IMR-90 (cell line): ENCODE results near the gene AGAP1. TPM values are rescaled to one million over a fixed set of nuclear protein-coding genes. Genes with fewer than 3 reads are reported as not detected.

Experiments
- ATAC-seq: fragments of 200-7000 bp; cut with Tn5 transposase; 2 replicates; pipeline ENCODE4 v1.9.1; 2020; ENCODE audit warnings: low read depth, mild to moderate bottlenecking, moderate library complexity
- BruUV-seq: library from RNA; stranded (reverse); fragments of 400-500 nt; replicated peaks from 2 replicates; lab custom pipeline; 2021; lab: Mats Ljungman, UMichigan
- CTCF ChIA-PET: fragments of 300-600 bp; formaldehyde crosslinking; extraction: SDS; loops from one replicate; lab custom pipeline; 2021; ENCODE audit warnings: antibody characterized with exemption; lab: Yijun Ruan, JAX
- POLR2A ChIA-PET: fragments of 300-600 bp; sonication (Branson Sonifier 250); formaldehyde crosslinking; loops from one replicate; lab custom pipeline; 2022; ENCODE audit warnings: antibody characterized with exemption; ENCODE audit not compliant: unreplicated experiment; lab: Charles Lee
- DNase-seq: peaks from one replicate; pipeline ENCODE4 v3.0.0; 2013
- H2AFZ ChIP-seq: replicated peaks from 2 replicates; pipeline ENCODE3; 2013; ENCODE audit warnings: low read length, mild to moderate bottlenecking; ENCODE audit not compliant: poor library complexity
- H2AK5ac ChIP-seq: 2 replicates; pipeline ENCODE4 v1.6.1; 2013; ENCODE audit warnings: low read depth, low read length, inconsistent platforms
- H2AK9ac ChIP-seq: replicated peaks from 2 replicates; pipeline ENCODE3; 2013; ENCODE audit warnings: mild to moderate bottlenecking, low read depth, low read length, moderate library complexity; ENCODE audit not compliant: poor library complexity
- H2BK120ac ChIP-seq: 2 replicates; pipeline ENCODE4 v1.6.1; 2013; ENCODE audit warnings: low read depth, low read length, inconsistent platforms
- H2BK15ac ChIP-seq: 3 replicates; pipeline ENCODE4 v1.6.1; 2013; ENCODE audit warnings: low read depth, low read length, inconsistent platforms
- H2BK20ac ChIP-seq: 2 replicates; pipeline ENCODE4 v1.6.1; 2013; ENCODE audit warnings: low read depth, mild to moderate bottlenecking, inconsistent platforms, low read length, moderate library complexity
- H2BK5ac ChIP-seq: 2 replicates; pipeline ENCODE4 v1.6.1; 2013; ENCODE audit warnings: mild to moderate bottlenecking, low read depth, low read length, inconsistent platforms; ENCODE audit not compliant: poor library complexity, severe bottlenecking
- H3K14ac ChIP-seq: replicated peaks from 2 replicates; pipeline ENCODE4 v1.6.1; 2013; ENCODE audit warnings: low read depth, low read length, inconsistent platforms
- H3K18ac ChIP-seq: 2 replicates; pipeline ENCODE4 v1.6.1; 2013; ENCODE audit warnings: low read depth, low read length, control low read depth
- H3K23ac ChIP-seq: 2 replicates; pipeline ENCODE4 v1.6.1; 2013; ENCODE audit warnings: low read depth, low read length, inconsistent platforms
- H3K27ac ChIP-seq: 2 replicates; pipeline ENCODE4 v1.5.1; 2013; ENCODE audit warnings: mild to moderate bottlenecking, control low read depth, low read length; ENCODE audit not compliant: insufficient read depth
- H3K27me3 ChIP-seq: 2 replicates; pipeline ENCODE4 v1.6.1; 2013; ENCODE audit warnings: low read length; ENCODE audit not compliant: control insufficient read depth, insufficient read depth
- H3K36me3 ChIP-seq: 2 replicates; pipeline ENCODE4 v1.6.1; 2013; ENCODE audit warnings: low read length, mixed read lengths; ENCODE audit not compliant: control insufficient read depth, insufficient read depth
- H3K4ac ChIP-seq: 2 replicates; pipeline ENCODE4 v1.6.1; 2013; ENCODE audit warnings: low read depth, low read length, inconsistent platforms
- H3K4me1 ChIP-seq: 2 replicates; pipeline ENCODE4 v1.6.1; 2013; ENCODE audit warnings: low read length, mixed read lengths; ENCODE audit not compliant: control insufficient read depth, insufficient read depth
- H3K4me2 ChIP-seq: 2 replicates; pipeline ENCODE4 v1.6.1; 2013; ENCODE audit warnings: low read depth, mild to moderate bottlenecking, control low read depth, low read length, moderate library complexity
- H3K4me3 ChIP-seq: 2 replicates; pipeline ENCODE4 v1.5.1; 2013; ENCODE audit warnings: low read depth, mild to moderate bottlenecking, control low read depth, low read length, moderate library complexity; ENCODE audit not compliant: insufficient read depth
- H3K56ac ChIP-seq: 2 replicates; pipeline ENCODE4 v1.6.1; 2013; ENCODE audit warnings: low read length, inconsistent platforms; ENCODE audit not compliant: insufficient read depth; ENCODE audit errors: extremely low read depth
- H3K79me1 ChIP-seq, 2 experiments: 2 replicates each; pipeline ENCODE4 v1.6.1; 2013; ENCODE audit warnings: low read length in 2 of 2, inconsistent platforms in 1 of 2, low read depth in 1 of 2
- H3K9ac ChIP-seq: 2 replicates; pipeline ENCODE4 v1.6.1; 2013; ENCODE audit warnings: low read depth, low read length, control low read depth
- H3K9me1 ChIP-seq: 2 replicates; pipeline ENCODE4 v1.6.1; 2013; ENCODE audit warnings: low read length, inconsistent platforms; ENCODE audit not compliant: insufficient read depth
- H3K9me3 ChIP-seq: 2 replicates; pipeline ENCODE4 v1.6.1; 2013; ENCODE audit warnings: low read length; ENCODE audit not compliant: control insufficient read depth, insufficient read depth
- H4K20me1 ChIP-seq: 2 replicates; pipeline ENCODE4 v1.6.1; 2013; ENCODE audit warnings: low read length, inconsistent platforms; ENCODE audit not compliant: insufficient read depth
- H4K5ac ChIP-seq: 2 replicates; pipeline ENCODE4 v1.6.1; 2013; ENCODE audit warnings: mild to moderate bottlenecking, low read depth, low read length, control low read depth
- H4K8ac ChIP-seq, 2 experiments: 2 replicates each; pipeline ENCODE4 v1.6.1; 2013; ENCODE audit warnings: low read depth in 2 of 2, low read length in 2 of 2, control low read depth in 1 of 2, inconsistent platforms in 1 of 2
- H4K91ac ChIP-seq: 2 replicates; pipeline ENCODE4 v1.6.1; 2013; ENCODE audit warnings: low read depth, low read length, inconsistent platforms; ENCODE audit not compliant: insufficient read depth
- BHLHE40 ChIP-seq: fragments of 150-350 bp; IDR thresholded peaks from 2 replicates; pipeline ENCODE4 v1.6.1; 2016; ENCODE audit warnings: mild to moderate bottlenecking, low read depth, low read length
- CEBPB ChIP-seq: IDR thresholded peaks from 2 replicates; pipeline ENCODE4 v1.6.1; 2012; ENCODE audit warnings: low read depth, low read length, improper control_type of control experiment
- CHD1 ChIP-seq: IDR thresholded peaks from 2 replicates; pipeline ENCODE4 v1.6.1; 2012; ENCODE audit warnings: low read depth, low read length, improper control_type of control experiment
- FOS ChIP-seq: fragments of 150-350 bp; IDR thresholded peaks from 2 replicates; pipeline ENCODE4 v1.6.1; 2016; ENCODE audit warnings: low read depth, low read length
- MAFK ChIP-seq: IDR thresholded peaks from 2 replicates; pipeline ENCODE4 v1.6.1; 2012; ENCODE audit warnings: low read depth, low read length, improper control_type of control experiment
- MAZ ChIP-seq: IDR thresholded peaks from 2 replicates; pipeline ENCODE4 v1.6.1; 2012; ENCODE audit warnings: low read depth, mild to moderate bottlenecking, low read length, improper control_type of control experiment, moderate library complexity, borderline replicate concordance
- MXI1 ChIP-seq: IDR thresholded peaks from 2 replicates; pipeline ENCODE4 v1.6.1; 2012; ENCODE audit warnings: low read depth, mild to moderate bottlenecking, low read length, moderate library complexity, borderline replicate concordance
- NFE2L2 ChIP-seq: fragments of 150-350 bp; IDR thresholded peaks from 2 replicates; pipeline ENCODE4 v1.6.1; 2016; ENCODE audit warnings: low read depth, mild to moderate bottlenecking, low read length
- POLR2A ChIP-seq: IDR thresholded peaks from 2 replicates; pipeline ENCODE4 v1.6.1; 2012; ENCODE audit warnings: mild to moderate bottlenecking, low read depth, low read length
- RAD21 ChIP-seq: IDR thresholded peaks from 2 replicates; pipeline ENCODE4 v1.6.1; 2012; ENCODE audit warnings: low read length, improper control_type of control experiment
- RCOR1 ChIP-seq: IDR thresholded peaks from 2 replicates; pipeline ENCODE4 v1.6.1; 2012; ENCODE audit warnings: mild to moderate bottlenecking, low read length, improper control_type of control experiment; ENCODE audit not compliant: insufficient replicate concordance
- RFX5 ChIP-seq: IDR thresholded peaks from 2 replicates; pipeline ENCODE4 v1.8.0; 2012; ENCODE audit warnings: low read depth, mild to moderate bottlenecking, low read length, moderate library complexity
- SMC3 ChIP-seq: fragments of 150-350 bp; IDR thresholded peaks from 2 replicates; pipeline ENCODE4 v1.6.1; 2016; ENCODE audit warnings: low read depth, mild to moderate bottlenecking, antibody characterized with exemption, low read length, moderate library complexity
- whole genome bisulfite sequencing, 2 experiments: methylation state at CpG; one replicate each; pipeline versions ENCODE4 v1.1.5 to v1.1.7; 2013; ENCODE audit warnings: missing lambda C conversion rate in 2 of 2; ENCODE audit not compliant: insufficient read length in 1 of 2; ENCODE audit errors: extremely low coverage in 2 of 2; 5-methylcytosine and 5-hydroxymethylcytosine counted together
- dilution Hi-C: fragments of 300-500 bp; cut with HindIII; formaldehyde crosslinking; loops from one replicate; pipeline ENCODE4 v1.14.3; 2018; ENCODE audit warnings: low sequenced_read_pairs; ENCODE audit not compliant: unreplicated experiment
- in situ Hi-C: fragments of 300-500 bp; cut with MboI; formaldehyde crosslinking; loops from 3 replicates; pipeline ENCODE4 v1.14.3; 2019; ENCODE audit warnings: low sequenced_read_pairs, inconsistent platforms, mixed read lengths
- intact Hi-C: fragments of 100-400 bp; cut with micrococcal nuclease; formaldehyde crosslinking; loops from 2 replicates; pipeline ENCODE4 v1.10.0; 2022
- polyA plus RNA-seq, 3 experiments: library from polyadenylated mRNA; depleted of rRNA; stranded (reverse); fragments of >200 nt; gene quantifications; 2 replicates each; pipeline ENCODE4 v1.2.3, GENCODE V29; 2012; ENCODE audit warnings: low replicate concordance in 1 of 3
- total RNA-seq: library from RNA; depleted of rRNA; stranded (reverse); fragments of >200 nt; gene quantifications from 2 replicates; pipeline ENCODE4 v1.2.3, GENCODE V29; 2012
- TF ChIP-seq, protein P1 (sequence below): fragments of 150-350 bp; IDR thresholded peaks from 2 replicates; pipeline ENCODE4 v1.6.1; 2017; ENCODE audit warnings: mild to moderate bottlenecking, antibody characterized with exemption, low read length, low read depth
- TF ChIP-seq, protein P2 (sequence below): fragments of 150-350 bp; IDR thresholded peaks from 2 replicates; pipeline ENCODE4 v1.6.1; 2016; ENCODE audit warnings: low read depth, mild to moderate bottlenecking, low read length, moderate library complexity, borderline replicate concordance

Gene AGAP1
- total and polyA plus RNA-seq, 2 of the 4 experiments (the other 2 are of a cell fraction) = 15.1 to 16.4 TPM

DNA sequence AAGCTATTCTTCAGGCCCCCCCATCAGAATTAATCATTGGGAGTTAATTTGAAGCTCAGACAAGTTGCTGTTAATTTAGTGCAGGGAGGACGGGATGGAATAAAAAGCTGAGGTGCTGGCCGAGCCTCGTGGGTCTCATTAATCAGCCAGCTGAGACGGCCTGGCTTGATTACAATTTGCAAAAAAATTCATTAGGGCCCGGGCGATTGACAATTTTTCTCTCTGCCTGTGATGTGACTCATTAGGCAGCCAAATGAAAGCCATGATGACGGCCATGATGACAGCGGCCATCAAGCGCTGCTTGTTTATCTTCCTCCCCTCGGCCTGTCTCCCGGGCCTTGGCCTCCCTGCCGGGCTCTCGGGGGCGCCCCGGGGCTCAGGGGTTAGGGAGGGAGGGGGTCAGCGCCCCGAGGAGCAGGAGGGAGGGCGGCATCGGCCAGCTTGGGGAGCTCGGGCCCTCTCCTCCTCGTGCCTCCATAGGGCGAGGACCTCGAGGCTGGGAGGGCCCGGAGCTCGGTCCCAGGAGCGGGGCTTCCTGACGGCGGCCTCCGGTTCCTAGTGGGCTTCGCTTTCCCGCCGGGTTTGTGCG is 669.1 kb downstream of the AGAP1 start:
- dilution Hi-C loops (no loop called here), intact Hi-C loops (no loop called here), in situ Hi-C loops (loop anchor here (25.0 kb wide), 1 partner anchor 551 kb away; no protein-coding TSS in a partner anchor)
- Histone ChIP-seq H3K56ac (no peak overlapping the region), H3K27ac (no peak overlapping the region), H4K20me1 (no peaks in the 10 kb centered on the region; the same call in 1 of the 2 replicates), H3K9ac (no peak overlapping the region), H3K27me3 (peaks cover 98% of the 10 kb centered on the region), H3K36me3 (no peaks in the 10 kb centered on the region), H3K79me1 (no peaks in the 10 kb centered on the region), H3K18ac (no peak overlapping the region), H4K91ac (no peak overlapping the region), H2AK9ac (no peak overlapping the region), H3K4me1 (peaks cover 2% of the 10 kb centered on the region; the same call in 1 of the 2 replicates), H3K9me1 (no peaks in the 10 kb centered on the region; the same call in 1 of the 2 replicates), H3K14ac (no peak overlapping the region), H2BK5ac (no peak overlapping the region), H4K5ac (no peak overlapping the region), H2BK20ac (no peak overlapping the region), H2BK15ac (no peak overlapping the region), H2AK5ac (no peak overlapping the region), H2BK120ac (no peak overlapping the region), H2AFZ (no peak overlapping the region), H3K4ac (no peak overlapping the region), H3K4me3 (no peak overlapping the region), H4K8ac (no peak overlapping the region), H3K9me3 (peaks cover 8% of the 10 kb centered on the region; the same call in 1 of the 2 replicates), H3K4me2 (no peak overlapping the region), H3K23ac (no peak overlapping the region)
- no TSS peak for BruUV-seq
- ChIA-PET POLR2A (interaction anchor here (0.6 kb wide), 1 partner anchor 63 kb away, joined by 6 read pairs; no protein-coding TSS in a partner anchor), CTCF (interaction anchor here (1.5 kb wide), 1 partner anchor 369 kb away, joined by 3 read pairs; no protein-coding TSS in a partner anchor)
- no peak for DNase-seq
- no peak for ATAC-seq
- WGBS, 2 experiments = 28% methylated on average over 6 of the region's 33 CpGs; no CpG with 5 or more reads in 1 of the 2 experiments
- no peak for TF ChIP-seq RCOR1
- TF ChIP-seq, protein P1, sequence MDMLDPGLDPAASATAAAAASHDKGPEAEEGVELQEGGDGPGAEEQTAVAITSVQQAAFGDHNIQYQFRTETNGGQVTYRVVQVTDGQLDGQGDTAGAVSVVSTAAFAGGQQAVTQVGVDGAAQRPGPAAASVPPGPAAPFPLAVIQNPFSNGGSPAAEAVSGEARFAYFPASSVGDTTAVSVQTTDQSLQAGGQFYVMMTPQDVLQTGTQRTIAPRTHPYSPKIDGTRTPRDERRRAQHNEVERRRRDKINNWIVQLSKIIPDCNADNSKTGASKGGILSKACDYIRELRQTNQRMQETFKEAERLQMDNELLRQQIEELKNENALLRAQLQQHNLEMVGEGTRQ = no peak
- TF ChIP-seq MAFK = no peak
- no peak for TF ChIP-seq FOS
- TF ChIP-seq NFE2L2 = no peak
- no peak for TF ChIP-seq CHD1
- no peak for TF ChIP-seq SMC3
- no peak for TF ChIP-seq MAZ
- no peak for TF ChIP-seq CEBPB
- no peak for TF ChIP-seq POLR2A
- no peak for TF ChIP-seq RAD21
- TF ChIP-seq, protein P2, sequence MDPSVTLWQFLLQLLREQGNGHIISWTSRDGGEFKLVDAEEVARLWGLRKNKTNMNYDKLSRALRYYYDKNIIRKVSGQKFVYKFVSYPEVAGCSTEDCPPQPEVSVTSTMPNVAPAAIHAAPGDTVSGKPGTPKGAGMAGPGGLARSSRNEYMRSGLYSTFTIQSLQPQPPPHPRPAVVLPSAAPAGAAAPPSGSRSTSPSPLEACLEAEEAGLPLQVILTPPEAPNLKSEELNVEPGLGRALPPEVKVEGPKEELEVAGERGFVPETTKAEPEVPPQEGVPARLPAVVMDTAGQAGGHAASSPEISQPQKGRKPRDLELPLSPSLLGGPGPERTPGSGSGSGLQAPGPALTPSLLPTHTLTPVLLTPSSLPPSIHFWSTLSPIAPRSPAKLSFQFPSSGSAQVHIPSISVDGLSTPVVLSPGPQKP = no peak
- no peak for TF ChIP-seq BHLHE40
- no peak for TF ChIP-seq RFX5
- no peak for TF ChIP-seq MXI1
